GM18951 (cell line): ENCODE data around the gene GPR85.

Experiments
- POLR2A ChIP-seq: IDR thresholded peaks from 4 replicates; pipeline ENCODE4 v1.6.1; 2011; ENCODE audit warnings: mild to moderate bottlenecking; ENCODE audit not compliant: insufficient read length, insufficient read depth; ENCODE audit errors: extremely low read depth
- in situ Hi-C: fragments of 300-500 bp; cut with MboI; formaldehyde crosslinking; loops from one replicate; pipeline ENCODE4 v1.12.0; 2022; ENCODE audit warnings: low sequenced_read_pairs, mixed read lengths, inconsistent platforms; ENCODE audit not compliant: unreplicated experiment

The GPR85 gene

GRCh38 chr7:113094517-113095249 lies 8.1 kb upstream of the GPR85 start:
- in situ Hi-C loops, result no loop called here
- no peak for TF ChIP-seq POLR2A

GRCh38 chr7:113093561-113093960 lies 6.9 kb upstream of the GPR85 start:
- in situ Hi-C loops, result no loop called here
- no peak for TF ChIP-seq POLR2A

GRCh38 chr7:113092762-113093161 lies 6.1 kb upstream of the GPR85 start:
- no peak for TF ChIP-seq POLR2A
- in situ Hi-C loops, result no loop called here

- in situ Hi-C loops, result no loop called here
- no peak for TF ChIP-seq POLR2A
Measured at GRCh38 chr7:113087071-113087998, 708 bp upstream of the GPR85 start.

- TF ChIP-seq POLR2A, result no peak
- in situ Hi-C loops, result no loop called here
Measured at GRCh38 chr7:113085781-113086390, 741 bp downstream of the GPR85 start.

DNA sequence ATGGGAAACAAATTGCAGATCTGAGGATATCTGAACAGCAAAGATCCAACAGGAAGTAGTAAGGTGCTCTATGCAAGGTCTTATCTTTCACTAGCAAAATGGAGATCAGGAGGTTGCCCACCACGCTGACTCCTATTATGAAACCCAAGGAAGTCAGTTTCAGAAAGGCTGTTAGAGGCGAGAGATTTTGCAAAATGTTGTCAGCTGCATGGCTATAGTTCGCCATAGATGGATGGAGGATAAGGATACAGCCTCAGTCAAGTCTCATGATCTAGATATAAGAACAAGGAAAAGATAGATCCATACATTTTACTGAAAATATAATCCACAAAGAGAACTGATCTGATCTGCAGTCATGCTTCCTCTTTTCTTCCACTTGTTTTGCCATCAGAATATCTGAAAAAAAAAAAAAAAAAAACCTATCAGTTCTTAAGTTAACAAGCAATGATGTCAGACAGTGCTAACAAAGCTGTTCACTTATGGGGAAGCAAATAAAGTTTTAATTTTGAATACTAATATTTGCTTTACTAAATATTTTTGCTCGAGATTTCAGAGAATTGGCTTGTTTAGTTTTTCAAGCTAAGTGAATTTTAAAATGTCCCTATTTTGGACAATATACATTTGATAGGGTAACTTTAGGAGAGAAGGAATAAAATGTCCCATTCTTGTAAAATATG lies 2.0 kb downstream of the GPR85 start:
- no peak for TF ChIP-seq POLR2A
- in situ Hi-C loops, result no loop called here

DNA sequence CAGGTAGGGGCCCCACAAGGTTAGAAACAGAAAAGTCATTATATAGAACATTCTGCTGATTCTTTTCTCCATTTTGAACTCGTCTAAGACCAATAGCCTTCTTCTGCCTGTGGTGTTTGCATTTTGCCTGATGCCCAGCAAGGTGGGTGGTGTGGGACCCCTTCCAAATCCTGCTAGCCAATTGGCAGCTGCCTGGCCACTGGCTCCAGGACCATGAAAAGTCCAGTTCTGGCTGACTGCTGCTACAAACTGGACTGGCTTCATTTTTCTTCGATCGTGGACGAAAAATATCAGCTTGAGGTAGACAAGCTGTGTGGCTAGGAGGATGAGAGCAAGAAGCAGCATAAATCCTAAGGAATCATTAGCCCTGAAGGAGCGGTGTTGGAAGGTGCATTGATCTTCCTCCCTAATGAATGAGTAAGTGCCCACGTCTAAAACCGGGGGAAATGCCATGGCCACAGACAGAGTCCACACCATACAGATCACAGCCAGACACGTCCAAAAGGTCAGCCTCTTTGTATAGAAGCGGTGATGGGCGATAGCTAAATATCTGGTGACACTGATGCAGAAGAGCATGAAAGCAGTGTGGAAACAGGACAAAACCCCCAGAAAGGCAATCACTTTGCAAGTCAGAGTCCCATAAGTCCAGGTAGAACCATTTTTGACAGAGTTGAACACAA lies 2.7 kb downstream of the GPR85 start:
- in situ Hi-C loops, result no loop called here

GRCh38 chr7:113083132-113083815 lies 3.4 kb downstream of the GPR85 start:
- in situ Hi-C loops, result no loop called here
- TF ChIP-seq POLR2A, result no peak

More for the DNA sequence above, 2.7 kb downstream of the GPR85 start:
- TF ChIP-seq POLR2A, result no peak

DNA sequence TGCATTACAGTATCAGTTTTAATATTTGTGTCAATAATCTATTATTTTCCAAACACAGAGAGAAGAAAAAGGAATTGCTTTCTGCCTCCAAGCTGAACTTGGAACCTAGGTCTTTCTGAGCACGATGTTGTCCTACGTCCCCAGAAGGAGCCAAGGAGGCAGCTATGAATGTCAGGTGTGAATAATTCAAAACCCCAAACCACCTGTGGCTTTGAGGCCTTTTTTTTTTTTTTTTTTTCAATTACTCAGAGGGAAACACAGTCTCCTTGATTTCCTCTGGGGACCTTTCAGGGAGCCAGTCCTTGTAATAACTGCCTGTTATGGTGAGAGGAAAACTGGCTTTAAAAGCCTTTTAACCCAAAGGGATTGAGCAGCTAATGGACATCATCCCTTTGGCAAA lies 8.3 kb downstream of the GPR85 start:
- TF ChIP-seq POLR2A, result no peak
- in situ Hi-C loops, result no loop called here

DNA sequence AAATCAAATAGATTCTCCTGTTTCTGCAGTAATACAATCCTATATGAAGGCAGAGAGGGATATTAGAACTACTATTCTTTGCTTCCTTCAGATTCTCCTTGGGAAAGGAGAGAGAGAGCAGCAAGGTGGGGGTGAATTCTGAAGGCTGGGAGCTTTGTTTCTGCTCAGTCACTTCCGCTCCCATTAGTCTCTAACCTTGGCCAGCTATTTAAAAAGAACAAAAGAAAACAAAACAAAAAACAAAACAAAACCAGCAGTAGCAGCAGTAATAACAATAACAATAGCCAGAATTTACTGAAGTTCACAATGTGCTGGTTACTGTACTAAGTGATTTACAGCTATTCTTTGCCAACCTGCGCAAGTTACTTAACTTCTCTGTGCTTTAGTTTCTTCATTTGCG lies 9.9 kb downstream of the GPR85 start:
- TF ChIP-seq POLR2A, result no peak
- in situ Hi-C loops, result no loop called here

GRCh38 chr7:113071465-113071864 lies 15.2 kb downstream of the GPR85 start:
- no peak for TF ChIP-seq POLR2A
- in situ Hi-C loops, result no loop called here

- in situ Hi-C loops, result no loop called here
- no peak for TF ChIP-seq POLR2A
Measured at GRCh38 chr7:113062499-113062898, 24.1 kb downstream of the GPR85 start.
